22Rv1 (cell line): ENCODE measurements around the gene THBS3.
"Not testable (repeated sequence)": the region's sequence is repeated elsewhere in the genome, so short reads cannot be mapped to it uniquely, and the experiment has no call there.

Experiments used
- H3K27ac ChIP-seq: fragments of 450-650 bp; 2 replicates; pipeline ENCODE4 v1.5.1; 2017
- ZFX ChIP-seq: fragments of 450-650 bp; IDR thresholded peaks from 2 replicates; pipeline ENCODE4 v1.6.1; 2017; ENCODE audit warnings: antibody characterized with exemption, borderline replicate concordance
- TF ChIP-seq, protein P1 (sequence below): fragments of 450-650 bp; IDR thresholded peaks from 2 replicates; pipeline ENCODE4 v1.5.1; 2017; ENCODE audit warnings: mild to moderate bottlenecking

Gene THBS3

DNA sequence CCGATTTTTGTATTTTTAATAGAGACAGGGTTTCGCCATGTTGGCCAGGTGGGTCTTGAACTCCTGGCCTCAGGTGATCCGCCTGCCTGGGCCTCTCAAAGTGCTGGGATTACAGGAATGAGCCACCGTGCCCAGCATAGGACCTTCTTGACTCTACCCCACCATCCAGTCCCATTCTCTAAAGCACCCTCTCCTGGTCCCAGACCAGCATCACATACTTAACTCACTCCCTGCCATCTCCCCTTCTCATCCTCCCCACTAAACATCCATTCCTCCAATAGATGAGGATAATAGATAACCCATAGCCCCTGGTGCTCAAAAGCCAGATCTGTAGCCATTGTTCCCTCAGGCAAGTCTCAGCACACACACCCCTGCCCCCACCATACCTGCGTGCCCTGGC, 45.5 kb upstream of the THBS3 start:
- no peak overlapping the region for H3K27ac ChIP-seq
- TF ChIP-seq, protein P1, sequence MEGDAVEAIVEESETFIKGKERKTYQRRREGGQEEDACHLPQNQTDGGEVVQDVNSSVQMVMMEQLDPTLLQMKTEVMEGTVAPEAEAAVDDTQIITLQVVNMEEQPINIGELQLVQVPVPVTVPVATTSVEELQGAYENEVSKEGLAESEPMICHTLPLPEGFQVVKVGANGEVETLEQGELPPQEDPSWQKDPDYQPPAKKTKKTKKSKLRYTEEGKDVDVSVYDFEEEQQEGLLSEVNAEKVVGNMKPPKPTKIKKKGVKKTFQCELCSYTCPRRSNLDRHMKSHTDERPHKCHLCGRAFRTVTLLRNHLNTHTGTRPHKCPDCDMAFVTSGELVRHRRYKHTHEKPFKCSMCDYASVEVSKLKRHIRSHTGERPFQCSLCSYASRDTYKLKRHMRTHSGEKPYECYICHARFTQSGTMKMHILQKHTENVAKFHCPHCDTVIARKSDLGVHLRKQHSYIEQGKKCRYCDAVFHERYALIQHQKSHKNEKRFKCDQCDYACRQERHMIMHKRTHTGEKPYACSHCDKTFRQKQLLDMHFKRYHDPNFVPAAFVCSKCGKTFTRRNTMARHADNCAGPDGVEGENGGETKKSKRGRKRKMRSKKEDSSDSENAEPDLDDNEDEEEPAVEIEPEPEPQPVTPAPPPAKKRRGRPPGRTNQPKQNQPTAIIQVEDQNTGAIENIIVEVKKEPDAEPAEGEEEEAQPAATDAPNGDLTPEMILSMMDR, result 0 out of 2 replicates have a peak, but pooled peaks have one; percentile 5
- no peak for TF ChIP-seq ZFX

DNA sequence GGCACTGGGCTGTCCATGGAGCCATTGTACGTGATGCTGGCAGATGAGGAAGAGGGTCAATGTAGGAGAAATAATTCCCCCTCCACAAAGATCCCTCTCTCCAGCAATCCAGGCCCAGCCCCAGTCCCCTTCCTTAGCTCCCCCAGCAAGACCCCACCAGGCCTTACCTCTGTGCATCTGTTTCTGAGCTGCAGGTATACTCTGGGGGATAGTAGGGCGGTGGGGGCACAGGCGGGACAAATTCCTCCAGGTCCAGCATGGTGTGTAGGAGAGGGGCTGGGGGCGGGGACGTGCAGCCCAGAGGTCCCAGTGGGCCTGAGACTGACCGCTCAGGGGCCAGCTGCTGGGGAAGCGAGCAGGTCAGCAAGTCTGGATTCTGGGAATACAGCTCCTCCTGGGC, 43.9 kb upstream of the THBS3 start:
- peak overlapping the region; percentile 42 for H3K27ac ChIP-seq
- TF ChIP-seq, protein P1, result no peak
- no peak for TF ChIP-seq ZFX

DNA sequence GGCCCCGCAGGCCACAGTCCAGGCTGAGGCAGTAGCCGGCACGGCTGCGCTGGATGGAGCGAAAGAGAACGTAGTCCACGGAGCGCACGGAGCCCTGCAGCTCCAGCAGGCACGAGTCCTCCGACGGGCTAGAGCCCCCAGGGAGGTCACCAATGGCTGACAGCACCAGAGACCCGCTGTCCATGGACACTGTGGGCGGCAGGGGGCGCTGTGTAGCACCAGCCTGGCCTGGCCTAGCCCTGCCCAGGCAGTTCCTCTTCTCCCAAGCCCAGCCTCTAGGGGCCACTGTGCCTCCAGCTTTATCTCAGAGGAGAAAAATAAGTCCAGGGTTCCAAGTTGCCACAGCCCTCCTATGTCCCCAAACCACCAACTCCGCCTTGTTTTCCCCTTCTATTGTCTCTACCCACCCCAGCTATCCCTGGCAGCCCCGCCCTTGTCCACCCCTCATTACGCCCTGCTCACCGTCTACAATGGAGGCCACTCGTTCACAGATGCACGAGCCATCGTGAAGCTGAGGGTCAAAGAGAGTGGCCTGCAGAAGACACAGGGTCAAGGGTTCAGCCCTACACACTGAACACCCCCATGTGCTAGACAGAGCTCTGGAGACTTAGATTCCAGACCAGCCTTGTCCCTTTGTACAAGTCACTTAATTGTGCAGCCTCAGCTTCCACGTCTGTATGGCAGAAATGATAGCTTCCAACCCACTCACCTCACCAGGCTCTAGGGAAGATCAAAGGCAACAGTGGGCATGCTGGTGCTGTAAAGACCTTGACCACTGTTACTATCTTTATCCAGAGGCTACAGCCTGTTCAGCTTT, 43.1 kb upstream of the THBS3 start:
- TF ChIP-seq, protein P1, result peak; percentile 100
- no peak for TF ChIP-seq ZFX
- peak overlapping the region; percentile 42 for H3K27ac ChIP-seq

DNA sequence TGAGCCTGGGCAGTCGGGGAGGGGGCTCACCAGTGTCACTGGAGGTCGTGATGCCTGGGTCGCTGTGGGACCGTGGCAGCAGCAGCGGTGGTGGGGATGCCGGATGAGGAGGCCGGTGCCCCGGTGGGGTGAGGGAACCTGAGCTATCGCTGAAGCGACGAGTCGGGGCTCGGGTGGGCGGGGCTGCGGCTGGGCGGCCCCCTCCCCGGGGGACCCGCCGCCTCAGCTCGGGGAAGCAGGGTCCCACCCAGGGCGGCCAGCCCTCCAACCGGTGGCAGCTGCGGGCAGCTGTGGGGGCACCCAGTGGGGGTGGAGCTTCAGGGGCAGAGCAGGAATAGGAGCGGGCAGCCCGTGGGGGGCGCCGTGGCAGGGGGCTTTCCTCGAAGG, 42.5 kb upstream of the THBS3 start:
- TF ChIP-seq, protein P1, result no peak
- TF ChIP-seq ZFX, result no peak
- H3K27ac ChIP-seq, result peak overlapping the region; percentile 42; the same call in 1 of the 2 replicates

DNA sequence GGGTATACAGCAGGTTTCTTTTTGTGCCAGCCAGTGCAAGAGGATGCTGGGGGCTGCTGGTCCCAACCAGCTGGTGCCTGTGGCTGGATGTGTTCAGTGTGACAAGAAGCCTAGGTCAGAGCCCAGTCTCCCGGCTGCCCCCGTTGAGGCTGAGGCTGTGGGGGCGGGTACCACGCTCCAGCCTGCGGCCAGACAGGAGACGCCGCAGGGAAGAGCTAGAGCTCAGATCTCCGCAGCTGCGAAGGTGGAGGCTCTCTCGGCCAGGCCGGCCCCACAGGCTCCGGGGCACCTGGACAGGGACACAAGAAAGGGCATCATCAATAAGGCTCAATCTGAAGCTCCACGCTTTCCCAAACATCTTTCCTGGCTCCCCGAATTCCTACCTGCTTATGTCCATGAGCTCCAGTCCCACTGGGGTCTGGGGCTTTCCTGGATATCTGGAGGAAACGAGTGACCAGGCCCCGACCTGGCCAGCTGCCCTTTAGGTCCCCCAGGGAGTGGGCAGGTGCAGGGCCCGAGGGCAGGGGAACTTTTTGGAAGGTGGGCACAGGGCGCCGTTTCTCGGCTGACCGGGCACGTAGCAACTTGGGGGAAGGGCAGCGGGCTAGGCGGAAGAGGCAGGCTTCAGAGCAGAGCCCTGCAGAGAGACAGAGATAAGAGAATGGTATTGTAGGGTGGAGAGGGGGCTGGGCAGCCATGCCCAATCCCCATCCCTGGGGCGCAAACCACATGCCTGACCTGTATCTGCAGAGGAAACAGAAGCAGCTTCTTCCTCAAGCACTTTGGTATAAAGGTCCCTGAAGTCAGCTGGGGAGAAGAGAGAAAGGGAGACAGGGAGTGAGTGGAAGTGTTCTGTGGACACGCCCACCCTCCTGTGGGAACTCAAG, 40.2 kb upstream of the THBS3 start:
- no peak for TF ChIP-seq ZFX
- TF ChIP-seq, protein P1, result no peak
- H3K27ac ChIP-seq, result no peak overlapping the region

DNA sequence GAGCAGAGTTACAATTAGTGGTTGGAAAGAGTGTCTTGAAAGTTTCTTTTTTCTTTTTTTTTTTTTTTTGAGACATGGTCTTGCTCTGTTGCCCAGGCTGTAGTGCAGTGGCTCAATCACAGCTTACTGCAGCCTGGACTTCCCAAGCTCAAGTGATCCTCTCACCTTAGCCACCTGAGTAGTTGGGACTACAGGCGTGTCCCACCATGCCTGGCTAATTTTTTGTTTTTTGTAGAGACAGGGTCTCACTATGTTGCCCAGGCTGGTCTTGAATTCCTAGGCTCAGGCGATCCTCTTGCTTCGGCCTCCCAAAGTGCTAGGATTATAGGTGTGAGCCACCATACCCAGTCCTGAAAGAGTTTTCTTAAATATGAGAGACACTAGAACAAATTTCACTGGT, 39.1 kb upstream of the THBS3 start:
- H3K27ac ChIP-seq, result not testable (repeated sequence)

DNA sequence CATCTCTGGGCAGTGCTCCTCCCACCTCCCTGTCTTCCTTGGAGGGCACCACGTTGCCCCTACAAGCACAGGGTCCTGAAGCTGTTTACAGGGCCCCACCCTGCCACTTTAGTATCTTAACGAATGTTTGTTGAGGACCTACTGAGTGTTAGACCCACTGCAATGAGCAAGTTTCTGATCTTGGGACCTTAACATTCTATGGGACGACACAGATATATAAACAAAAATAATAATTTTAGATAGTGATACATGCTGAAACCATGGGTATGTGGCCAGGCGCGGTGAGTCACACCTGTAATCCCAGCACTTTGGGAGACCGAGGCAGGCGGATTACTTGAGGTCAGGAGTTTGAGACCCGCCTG, 37.4 kb upstream of the THBS3 start:
- H3K27ac ChIP-seq, result peak overlapping the region; percentile 95
- no peak for TF ChIP-seq ZFX
- TF ChIP-seq, protein P1, result no peak
